Kidney capillary endothelial cell (primary cell): ENCODE data around the gene CPXM1.

Source experiments
- DNase-seq: peaks from one replicate; pipeline ENCODE4 v3.0.0-alpha.2; 2018; ENCODE audit warnings: low spot score

The CPXM1 gene

DNA sequence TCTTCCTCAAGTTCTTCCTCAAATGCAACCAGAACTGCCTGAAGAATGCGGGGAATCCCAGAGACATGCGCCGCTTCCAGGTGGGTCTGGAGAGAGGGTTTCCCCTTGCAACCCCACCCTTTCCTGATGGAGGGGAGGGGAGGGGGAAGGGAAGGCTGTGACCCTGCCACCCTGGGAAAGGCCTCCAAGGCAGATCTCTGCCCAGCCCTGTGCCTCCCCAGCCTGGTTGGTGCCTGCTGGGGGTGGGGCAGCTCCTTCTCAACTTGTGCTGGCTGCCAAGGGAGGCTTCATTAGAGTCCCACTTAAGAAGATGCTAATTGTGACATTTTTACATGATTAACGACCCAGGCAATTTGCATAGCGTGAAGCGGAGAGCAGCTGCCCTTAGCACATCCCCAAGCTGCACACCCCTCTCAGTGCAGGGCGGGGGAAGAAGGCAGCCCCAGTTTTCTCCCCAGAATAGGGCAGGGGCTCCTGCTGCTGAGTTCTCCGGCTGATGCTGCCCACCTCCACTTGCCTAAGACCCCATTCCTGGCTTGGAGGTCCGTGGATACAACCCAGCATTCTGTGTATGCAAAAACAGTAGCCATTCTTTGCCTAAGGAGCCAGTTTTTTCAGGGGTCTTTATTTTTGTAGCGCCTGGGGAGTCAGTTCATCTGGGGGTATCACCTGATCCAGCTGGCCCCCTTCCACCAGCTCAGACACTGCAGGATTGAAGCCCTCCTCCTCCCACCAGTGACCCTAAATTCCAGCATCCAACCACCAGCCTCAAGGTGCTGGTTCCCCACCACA, 51.7 kb downstream of the CPXM1 start:
- DNase-seq = no peak

DNA sequence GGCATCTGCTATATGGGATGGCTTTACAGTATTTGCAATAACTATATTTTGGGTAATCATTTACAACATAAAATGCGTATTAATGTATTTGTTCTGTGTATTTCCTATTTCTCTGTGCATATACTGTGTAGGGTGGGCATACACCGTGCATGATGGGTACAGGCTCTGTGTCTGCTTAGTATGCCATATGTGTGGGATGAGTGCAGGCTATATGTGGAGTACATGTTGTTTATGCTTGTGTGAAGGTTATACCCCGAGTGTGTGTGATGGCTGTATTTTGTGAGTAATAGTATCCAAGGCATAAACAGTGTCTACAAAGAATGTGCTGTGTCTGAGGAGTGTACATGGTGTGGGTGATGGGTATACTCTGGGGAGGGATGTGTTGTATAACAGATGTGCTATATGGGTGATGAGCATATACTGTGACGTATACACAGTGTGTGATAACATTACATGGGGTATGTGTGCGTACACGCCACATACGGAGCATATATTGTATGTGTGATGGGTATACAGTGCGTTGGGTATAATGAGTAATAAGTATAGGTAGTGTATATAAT, 52.7 kb downstream of the CPXM1 start:
- no peak for DNase-seq

DNA sequence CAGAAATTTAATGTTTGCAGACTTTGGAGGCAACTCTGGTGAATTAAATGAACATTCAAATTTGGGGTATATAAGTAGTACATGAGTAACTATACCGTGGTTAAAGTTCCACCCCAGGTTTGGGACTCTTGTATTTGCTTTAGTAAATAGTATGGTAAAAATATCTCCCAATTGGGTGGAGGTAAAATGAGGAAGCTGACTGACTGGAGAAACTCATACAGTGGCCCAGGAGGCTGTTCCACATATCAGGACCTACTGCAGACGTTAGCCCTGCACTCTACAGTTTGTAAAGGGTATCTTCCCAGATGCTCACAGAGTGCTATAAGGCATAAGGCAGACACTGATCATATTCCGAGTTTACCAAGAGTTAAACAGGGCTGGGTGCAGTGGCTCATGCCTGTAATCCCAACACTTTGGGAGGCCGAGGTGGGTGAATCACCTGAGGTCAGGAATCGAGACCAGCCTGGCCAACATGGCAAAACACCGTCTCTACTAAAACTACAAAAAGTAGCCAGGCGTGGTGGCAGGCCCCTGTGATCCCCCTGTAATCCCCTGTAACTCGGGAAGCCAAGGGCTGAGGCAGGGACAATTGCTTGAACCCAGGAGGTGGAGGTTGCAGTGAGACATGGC, 53.7 kb downstream of the CPXM1 start:
- no peak for DNase-seq

DNA sequence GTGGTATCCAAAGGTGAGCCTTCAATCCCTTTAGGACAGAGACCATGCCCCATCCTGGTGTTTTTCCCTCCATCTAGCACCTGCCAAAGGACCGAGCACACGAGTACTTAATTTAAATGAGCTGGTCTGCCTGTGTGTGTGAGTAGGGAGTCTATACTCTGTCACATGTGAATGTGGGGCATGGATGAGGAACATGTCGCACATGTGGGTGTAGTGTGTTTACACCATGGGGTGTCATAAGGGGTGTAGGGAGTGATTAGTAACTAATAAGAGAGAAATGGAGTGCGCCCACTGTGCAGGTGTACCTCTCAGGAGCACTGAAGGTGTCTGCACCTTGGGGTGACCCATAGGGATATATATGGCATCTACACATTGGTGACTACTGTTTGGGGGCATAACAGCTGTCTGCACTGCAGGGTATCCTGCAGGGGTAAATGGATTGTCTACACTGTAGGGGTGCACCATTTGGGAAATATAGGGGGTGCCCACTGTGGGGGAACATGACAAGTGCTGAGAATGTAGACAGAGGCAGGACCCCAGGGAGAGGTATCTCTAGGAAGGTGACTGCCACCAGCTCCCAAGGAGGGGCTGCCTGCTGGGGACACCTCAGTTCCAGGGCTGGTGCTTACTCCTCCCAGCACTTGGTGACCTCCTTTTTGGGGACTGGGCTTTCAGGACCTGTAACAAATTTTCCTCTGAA, 54.3 kb downstream of the CPXM1 start:
- no peak for DNase-seq

- no peak for DNase-seq
These were observed 55.1 kb downstream of the CPXM1 start for GRCh38 chr20:2745060-2745910.
